Type B pancreatic cell (in vitro differentiated cells): ENCODE data around the gene CSTPP1. TPM values are rescaled to one million over a fixed set of nuclear protein-coding genes. Genes with fewer than 3 reads are reported as not detected.

ENCODE experiments used
- DNase-seq: peaks from one replicate; pipeline ENCODE4 v3.0.0; 2021; ENCODE audit warnings: mixed read lengths; ENCODE audit not compliant: unreplicated experiment; ENCODE audit errors: extremely low spot score
- H3K27ac Mint-ChIP-seq: 2 replicates; pipeline ENCODE4 v1.8.0; 2021; ENCODE audit warnings: mild to moderate bottlenecking, mixed read lengths
- H3K27me3 Mint-ChIP-seq: 2 replicates; pipeline ENCODE4 v1.8.0; 2021; ENCODE audit warnings: mixed read lengths
- H3K36me3 Mint-ChIP-seq: 2 replicates; pipeline ENCODE4 v1.8.0; 2021; ENCODE audit warnings: mixed read lengths
- H3K4me1 Mint-ChIP-seq: one replicate; pipeline ENCODE4 v1.8.0; 2021; ENCODE audit warnings: mixed read lengths; ENCODE audit not compliant: unreplicated experiment
- H3K4me3 Mint-ChIP-seq: 2 replicates; pipeline ENCODE4 v1.8.0; 2021; ENCODE audit warnings: mild to moderate bottlenecking, mixed read lengths
- H3K9me3 Mint-ChIP-seq: 2 replicates; pipeline ENCODE4 v1.8.0; 2021; ENCODE audit warnings: mixed read lengths
- total RNA-seq: library from RNA; stranded (reverse); gene quantifications from 2 replicates; pipeline ENCODE4 v1.2.1, GENCODE V29; 2021; ENCODE audit warnings: low replicate concordance
- TF ChIP-seq, protein P1 (sequence below): fragments of 200-600 bp; sonication (generic); conservative IDR thresholded peaks from 2 replicates; pipeline ENCODE4 v1.5.0; 2021; ENCODE audit warnings: antibody characterized with exemption, mild to moderate bottlenecking

Gene CSTPP1
- total RNA-seq, 1 donor from 2014 or later, result 44.4 TPM

DNA sequence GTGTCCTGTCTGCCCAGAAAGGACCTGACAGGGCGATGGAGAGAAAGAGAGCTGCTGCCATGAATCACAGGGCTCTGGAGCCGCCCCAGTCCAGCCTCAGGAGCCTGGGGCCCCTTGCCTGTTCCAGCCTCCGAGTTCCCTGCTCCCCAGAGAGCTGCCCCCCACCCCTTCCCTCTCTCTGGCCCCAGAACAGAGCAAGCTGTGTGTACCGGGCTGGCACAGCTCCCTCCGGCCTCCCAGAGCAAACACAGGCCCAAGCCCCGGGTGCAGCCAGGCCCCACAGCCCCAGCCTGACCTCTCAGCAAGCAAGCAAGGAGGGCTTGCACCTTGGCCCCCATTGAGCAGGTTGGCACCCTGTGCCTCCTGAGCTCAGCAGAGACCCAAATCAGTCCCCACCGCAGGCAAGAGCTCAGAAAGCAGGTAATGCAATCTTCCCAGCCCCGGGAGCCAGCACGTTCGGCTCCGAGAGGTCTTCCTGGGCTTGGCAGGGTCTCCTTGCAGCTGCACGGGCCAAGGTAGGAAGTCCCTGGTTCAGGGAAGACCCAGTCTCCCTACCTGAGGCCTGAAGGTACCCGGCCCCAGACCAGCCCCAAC, 248.2 kb downstream of the CSTPP1 start:
- peak overlapping the region; percentile 65 for H3K27ac Mint-ChIP-seq
- TF ChIP-seq, protein P1, sequence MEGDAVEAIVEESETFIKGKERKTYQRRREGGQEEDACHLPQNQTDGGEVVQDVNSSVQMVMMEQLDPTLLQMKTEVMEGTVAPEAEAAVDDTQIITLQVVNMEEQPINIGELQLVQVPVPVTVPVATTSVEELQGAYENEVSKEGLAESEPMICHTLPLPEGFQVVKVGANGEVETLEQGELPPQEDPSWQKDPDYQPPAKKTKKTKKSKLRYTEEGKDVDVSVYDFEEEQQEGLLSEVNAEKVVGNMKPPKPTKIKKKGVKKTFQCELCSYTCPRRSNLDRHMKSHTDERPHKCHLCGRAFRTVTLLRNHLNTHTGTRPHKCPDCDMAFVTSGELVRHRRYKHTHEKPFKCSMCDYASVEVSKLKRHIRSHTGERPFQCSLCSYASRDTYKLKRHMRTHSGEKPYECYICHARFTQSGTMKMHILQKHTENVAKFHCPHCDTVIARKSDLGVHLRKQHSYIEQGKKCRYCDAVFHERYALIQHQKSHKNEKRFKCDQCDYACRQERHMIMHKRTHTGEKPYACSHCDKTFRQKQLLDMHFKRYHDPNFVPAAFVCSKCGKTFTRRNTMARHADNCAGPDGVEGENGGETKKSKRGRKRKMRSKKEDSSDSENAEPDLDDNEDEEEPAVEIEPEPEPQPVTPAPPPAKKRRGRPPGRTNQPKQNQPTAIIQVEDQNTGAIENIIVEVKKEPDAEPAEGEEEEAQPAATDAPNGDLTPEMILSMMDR, result no peak
- peaks cover 22% of the 10 kb centered on the region for H3K4me1 Mint-ChIP-seq
- H3K4me3 Mint-ChIP-seq, result peak overlapping the region; percentile 89
- no peaks in the 10 kb centered on the region for H3K9me3 Mint-ChIP-seq
- H3K36me3 Mint-ChIP-seq, result no peaks in the 10 kb centered on the region
- no peak for DNase-seq
- H3K27me3 Mint-ChIP-seq, result no peaks in the 10 kb centered on the region

DNA sequence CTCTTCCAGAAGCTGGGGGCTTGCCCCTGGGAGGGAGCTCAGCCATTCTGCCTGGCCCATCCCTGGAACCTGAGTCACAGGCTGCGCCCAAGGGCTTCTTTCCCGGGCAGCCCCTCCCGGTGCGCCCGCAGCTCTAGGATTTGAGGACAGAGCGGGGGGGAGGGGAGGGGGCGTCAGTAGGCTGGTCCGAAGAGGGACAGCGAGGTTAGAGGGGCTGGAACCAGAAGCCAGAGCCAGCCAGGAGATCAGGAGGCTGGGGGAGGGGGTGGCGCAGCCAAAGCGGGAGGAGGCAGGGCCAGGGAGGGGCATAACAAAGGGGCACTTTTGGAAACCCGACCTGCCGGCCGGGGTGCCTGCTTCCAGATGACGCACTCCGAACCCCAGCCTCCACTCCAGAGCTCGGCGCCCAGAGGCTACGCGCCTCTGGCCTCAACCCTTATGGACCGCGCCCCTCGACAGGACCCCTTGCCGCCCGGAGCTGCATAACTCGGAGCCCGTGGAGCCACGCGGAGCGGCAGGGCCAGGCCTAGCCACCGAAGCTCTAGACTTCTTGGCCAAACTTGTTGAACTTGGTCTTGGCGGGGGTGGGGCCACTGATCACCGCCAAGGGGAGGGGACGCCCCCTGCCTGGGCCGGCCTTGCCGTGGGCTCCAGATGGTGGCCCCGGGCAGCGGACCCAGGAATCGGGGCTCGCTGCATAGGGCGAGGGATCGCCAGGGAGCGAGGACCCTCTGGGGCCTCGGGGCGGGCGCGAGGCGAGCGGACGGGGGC, 248.9 kb downstream of the CSTPP1 start:
- Mint-ChIP-seq H3K4me3 (peak overlapping the region; percentile 89), H3K9me3 (no peaks in the 10 kb centered on the region), H3K4me1 (peaks cover 22% of the 10 kb centered on the region), H3K36me3 (no peaks in the 10 kb centered on the region), H3K27me3 (no peaks in the 10 kb centered on the region), H3K27ac (peak overlapping the region; percentile 79)
- TF ChIP-seq, protein P1, result no peak
- DNase-seq, result peak; percentile 78

DNA sequence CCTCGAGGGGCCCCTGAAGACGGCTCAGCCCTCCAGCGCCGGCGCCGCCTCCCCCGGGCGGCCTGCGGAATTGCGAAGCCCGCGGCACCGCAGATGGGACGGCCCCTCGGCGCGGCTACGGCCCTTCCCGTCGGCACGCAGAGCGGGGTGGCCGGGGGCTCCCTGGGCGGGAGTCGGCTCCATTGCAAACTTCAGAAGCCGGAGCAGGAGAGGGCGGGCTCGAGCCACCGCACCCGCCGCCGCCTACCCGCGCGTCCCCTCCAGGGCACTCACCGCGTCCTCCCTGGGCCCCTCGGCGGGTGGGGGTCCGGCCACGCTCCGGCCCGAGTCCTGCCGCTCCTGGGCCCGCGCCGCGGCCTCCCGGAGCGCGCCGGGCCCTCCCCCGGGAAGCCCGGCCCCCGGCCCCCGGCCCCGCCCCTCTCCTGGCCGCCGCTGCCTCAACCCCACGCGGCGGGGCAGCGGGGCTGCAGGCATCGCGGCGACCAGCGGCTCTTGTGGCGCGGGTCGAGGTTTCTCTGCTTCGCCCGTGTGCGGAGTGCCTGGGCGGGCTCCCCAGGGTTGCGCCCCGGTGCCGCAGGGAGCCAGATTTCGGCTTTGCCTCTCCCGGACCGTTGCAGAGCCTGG, 249.6 kb downstream of the CSTPP1 start, which contains the start of gene PACSIN3:
PACSIN3 (minus strand) TSS at position 359 of the 624 bp plus-strand sequence. CDS start 3,707 bp downstream, outside the sequence.
- no peaks in the 10 kb centered on the region for H3K36me3 Mint-ChIP-seq
- no peaks in the 10 kb centered on the region for H3K9me3 Mint-ChIP-seq
- TF ChIP-seq, protein P1, result peak; percentile 50
- peak within 1 kb of the TSS; percentile 79 for H3K27ac Mint-ChIP-seq
- no peak for DNase-seq
- no peaks in the 10 kb centered on the region for H3K27me3 Mint-ChIP-seq
- peak within 1 kb of the TSS; percentile 89 for H3K4me3 Mint-ChIP-seq
- peaks cover 22% of the 10 kb centered on the region for H3K4me1 Mint-ChIP-seq

DNA sequence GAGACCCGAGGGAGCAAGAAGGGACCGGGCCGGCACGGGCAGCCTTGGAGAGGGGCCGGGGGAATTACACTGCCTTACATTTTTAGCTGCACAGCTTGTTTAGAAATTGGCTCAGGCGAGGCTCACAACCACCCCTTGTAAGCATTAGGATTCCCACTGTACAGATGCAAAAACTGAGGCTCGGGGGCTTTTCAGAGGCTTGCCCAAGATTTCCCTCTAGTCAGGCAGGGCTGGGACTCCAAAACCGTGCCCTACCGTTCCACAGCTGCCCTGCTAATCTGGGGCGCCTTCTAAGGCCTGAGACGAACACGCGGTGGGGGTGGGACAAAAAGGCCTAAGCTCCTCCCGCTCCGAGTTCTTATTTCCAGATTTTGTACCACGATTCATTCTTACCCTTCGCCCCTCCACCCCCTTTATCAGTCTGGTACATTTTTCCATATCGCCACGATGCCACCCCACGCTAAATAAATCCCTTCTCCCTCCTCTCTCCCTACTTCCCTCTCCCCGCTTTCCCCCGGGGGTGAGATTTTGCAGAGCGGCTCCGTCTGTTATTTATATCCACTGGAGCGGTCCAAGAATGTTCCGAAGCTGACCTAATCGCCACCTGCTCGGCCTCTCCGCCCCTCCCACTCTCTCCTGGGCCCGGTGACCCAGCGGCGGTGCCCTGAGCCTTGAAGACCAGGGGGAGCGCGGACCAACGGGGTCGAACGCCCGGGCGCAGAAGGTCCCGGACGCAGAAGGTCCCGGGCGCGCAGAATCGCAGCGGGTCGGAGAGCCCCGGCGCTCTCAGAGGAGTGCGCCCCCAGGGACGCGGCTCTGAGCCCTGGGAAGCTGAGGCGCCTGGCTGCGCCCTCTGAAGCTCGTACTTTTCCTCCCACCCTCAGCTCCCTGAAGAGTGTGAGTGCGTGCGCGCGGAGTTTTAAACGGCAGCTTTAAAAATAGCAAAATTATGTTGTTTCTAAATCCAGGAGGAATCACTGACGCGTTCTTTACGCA, 250.4 kb downstream of the CSTPP1 start:
- Mint-ChIP-seq H3K4me1 (peaks cover 22% of the 10 kb centered on the region), H3K9me3 (no peaks in the 10 kb centered on the region), H3K27me3 (no peaks in the 10 kb centered on the region), H3K27ac (peak overlapping the region; percentile 72), H3K4me3 (peak overlapping the region; percentile 86), H3K36me3 (no peaks in the 10 kb centered on the region)
- TF ChIP-seq, protein P1, result peak; percentile 4
- no peak for DNase-seq

GRCh38 chr11:47187723-47188122, 251.2 kb downstream of the CSTPP1 start:
- Mint-ChIP-seq H3K27me3 (no peaks in the 10 kb centered on the region), H3K9me3 (no peaks in the 10 kb centered on the region), H3K27ac (peak overlapping the region; percentile 72), H3K4me1 (peaks cover 22% of the 10 kb centered on the region), H3K36me3 (no peaks in the 10 kb centered on the region), H3K4me3 (peak overlapping the region; percentile 86)
- no peak for DNase-seq
- TF ChIP-seq, protein P1, result no peak
